22Rv1 (cell line): Measurements from ENCODE around the gene KRTAP1-5.
"Not testable (repeated sequence)": the region's sequence is repeated elsewhere in the genome, so short reads cannot be mapped to it uniquely, and the experiment has no call there.

Experiments used
- H3K27ac ChIP-seq: fragments of 450-650 bp; 2 replicates; pipeline ENCODE4 v1.5.1; 2017
- ZFX ChIP-seq: fragments of 450-650 bp; IDR thresholded peaks from 2 replicates; pipeline ENCODE4 v1.6.1; 2017; ENCODE audit warnings: antibody characterized with exemption, borderline replicate concordance
- TF ChIP-seq, protein P1 (sequence below): fragments of 450-650 bp; IDR thresholded peaks from 2 replicates; pipeline ENCODE4 v1.5.1; 2017; ENCODE audit warnings: mild to moderate bottlenecking

Gene KRTAP1-5

DNA sequence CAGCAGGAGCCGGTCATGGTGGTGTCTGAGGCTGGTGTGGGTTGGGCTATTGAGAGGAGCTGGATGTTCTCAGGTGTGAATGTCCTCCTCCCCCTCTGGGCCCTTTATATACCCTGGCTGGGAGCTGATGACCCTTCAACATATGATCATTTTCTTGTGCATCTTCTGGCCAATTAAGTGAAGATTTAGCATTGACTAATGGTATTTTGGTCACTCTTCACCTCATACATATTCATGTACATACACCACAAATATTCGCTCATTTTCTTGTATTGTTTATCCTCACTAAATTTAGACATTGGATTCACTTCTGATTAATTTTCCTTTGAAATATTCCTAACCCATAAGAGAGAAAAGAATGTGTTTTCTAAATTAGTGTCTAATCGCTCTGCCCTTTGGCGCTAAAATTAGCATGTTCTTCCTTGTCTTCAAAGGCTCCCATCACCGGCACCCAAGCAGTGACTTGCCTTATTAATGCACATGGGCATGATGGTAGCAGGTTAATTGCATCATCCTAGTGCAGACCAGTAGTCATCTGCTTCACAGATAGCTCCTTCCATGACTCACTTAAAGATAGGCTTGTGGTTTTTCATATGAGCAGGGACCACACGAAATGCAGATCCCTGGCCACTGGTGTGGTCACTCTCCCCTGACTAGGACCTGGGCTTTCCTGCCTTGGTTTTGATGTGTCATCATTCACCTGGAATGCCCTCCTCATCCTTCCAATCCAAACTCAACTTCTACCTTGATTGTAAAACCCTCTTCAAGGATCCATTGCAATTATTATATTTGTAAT lies 39.0 kb upstream of the KRTAP1-5 start, which contains the start of gene KRTAP2-4:
Gene KRTAP2-4 (minus strand): TSS at position 51 of the 796 bp plus-strand sequence. CDS start 34 bp downstream, at position 17.
- no peak for TF ChIP-seq ZFX
- TF ChIP-seq, protein P1, sequence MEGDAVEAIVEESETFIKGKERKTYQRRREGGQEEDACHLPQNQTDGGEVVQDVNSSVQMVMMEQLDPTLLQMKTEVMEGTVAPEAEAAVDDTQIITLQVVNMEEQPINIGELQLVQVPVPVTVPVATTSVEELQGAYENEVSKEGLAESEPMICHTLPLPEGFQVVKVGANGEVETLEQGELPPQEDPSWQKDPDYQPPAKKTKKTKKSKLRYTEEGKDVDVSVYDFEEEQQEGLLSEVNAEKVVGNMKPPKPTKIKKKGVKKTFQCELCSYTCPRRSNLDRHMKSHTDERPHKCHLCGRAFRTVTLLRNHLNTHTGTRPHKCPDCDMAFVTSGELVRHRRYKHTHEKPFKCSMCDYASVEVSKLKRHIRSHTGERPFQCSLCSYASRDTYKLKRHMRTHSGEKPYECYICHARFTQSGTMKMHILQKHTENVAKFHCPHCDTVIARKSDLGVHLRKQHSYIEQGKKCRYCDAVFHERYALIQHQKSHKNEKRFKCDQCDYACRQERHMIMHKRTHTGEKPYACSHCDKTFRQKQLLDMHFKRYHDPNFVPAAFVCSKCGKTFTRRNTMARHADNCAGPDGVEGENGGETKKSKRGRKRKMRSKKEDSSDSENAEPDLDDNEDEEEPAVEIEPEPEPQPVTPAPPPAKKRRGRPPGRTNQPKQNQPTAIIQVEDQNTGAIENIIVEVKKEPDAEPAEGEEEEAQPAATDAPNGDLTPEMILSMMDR: no peak
- no peak within 1 kb of the TSS for H3K27ac ChIP-seq

DNA sequence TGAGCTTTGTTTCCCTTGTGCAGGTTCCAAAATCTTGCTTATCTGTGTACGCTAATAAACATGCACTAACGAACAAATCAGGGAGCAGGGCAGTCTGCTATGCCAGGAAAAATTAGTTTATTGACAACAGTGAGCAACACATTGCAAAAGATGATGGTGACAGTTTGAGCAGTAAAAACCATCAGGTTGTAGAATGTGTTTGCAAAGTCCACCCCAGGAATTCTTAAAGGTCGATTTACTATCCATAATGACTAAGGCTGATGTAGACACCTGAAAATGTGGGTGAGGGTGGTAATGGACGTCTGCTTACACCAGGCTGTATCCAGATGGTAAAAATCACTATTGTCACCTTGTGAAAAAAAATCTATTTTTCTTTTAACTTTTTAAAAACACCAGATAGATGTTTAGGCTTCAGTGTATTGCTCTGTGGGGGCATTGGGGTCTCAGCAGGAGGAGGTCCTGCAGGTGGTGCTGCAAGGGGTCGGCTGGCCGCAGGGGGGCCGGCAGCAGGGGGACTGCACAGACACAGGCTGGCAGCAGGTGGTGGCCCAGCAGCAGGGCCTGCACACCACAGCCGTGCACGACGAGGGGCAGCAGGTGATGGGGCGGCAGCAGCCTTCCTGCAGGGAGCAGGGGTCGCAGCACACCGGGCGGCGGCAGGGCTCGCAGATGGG lies 38.1 kb upstream of the KRTAP1-5 start:
- H3K27ac ChIP-seq: not testable (repeated sequence)

DNA sequence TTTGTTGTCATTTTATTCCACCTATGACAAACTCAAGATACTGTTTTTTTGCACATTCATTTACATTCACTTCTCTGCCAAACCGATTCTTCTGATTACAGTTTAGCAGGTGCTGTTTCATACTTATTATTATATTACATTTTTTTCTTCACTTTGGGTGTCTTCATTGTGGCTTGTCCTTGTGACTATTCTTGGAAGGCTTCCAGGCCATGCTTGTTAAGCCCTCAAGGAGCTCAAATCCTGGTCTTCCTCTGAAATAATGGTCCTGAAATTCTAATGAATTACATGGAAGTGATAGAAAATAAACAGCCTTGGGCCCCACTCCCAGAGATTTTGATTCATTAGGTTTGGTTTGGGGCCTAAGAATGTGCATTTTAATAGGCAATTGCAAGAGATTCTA lies 37.3 kb upstream of the KRTAP1-5 start:
- H3K27ac ChIP-seq: no peak overlapping the region
- TF ChIP-seq, protein P1: no peak
- TF ChIP-seq ZFX: no peak

DNA sequence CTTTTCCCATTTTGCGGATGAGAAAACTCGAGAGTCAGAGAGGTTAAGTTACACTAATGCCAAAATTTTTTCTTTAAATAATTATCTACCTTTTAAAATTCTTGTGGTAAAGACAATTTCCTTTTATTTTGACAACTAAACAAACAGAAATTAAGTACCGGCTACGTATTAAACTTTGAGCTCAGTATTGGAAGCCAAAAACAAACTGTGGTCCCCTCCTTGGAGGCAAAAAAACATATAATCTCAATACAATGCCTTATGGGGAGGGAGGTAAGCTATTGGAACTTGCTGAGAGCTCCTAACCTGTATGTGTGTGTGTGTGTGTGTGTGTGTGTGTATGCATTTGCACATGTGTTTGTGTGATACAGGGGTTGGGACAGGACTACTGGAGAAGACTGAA lies 36.4 kb upstream of the KRTAP1-5 start:
- TF ChIP-seq, protein P1: no peak
- no peak for TF ChIP-seq ZFX
- H3K27ac ChIP-seq: no peak overlapping the region

DNA sequence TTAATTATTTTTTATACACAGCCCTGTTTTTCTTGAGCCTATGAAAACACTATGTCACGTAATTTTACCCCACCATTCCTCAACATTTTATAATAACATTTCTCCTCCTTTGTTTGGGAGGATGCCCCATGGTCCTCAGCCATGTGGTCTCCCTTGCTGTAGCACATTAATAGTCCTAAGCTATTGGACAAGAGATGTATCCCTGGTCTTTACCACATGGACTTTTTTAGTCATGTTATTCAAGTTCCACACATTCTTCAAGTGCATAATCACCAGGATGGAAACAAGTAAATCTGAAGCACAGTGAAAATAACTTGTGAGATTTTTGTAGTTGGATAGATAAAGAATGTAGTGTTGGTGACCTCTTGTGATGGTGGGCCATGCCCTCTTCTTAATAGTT lies 35.0 kb upstream of the KRTAP1-5 start:
- H3K27ac ChIP-seq: no peak overlapping the region
- TF ChIP-seq, protein P1: no peak
- no peak for TF ChIP-seq ZFX

DNA sequence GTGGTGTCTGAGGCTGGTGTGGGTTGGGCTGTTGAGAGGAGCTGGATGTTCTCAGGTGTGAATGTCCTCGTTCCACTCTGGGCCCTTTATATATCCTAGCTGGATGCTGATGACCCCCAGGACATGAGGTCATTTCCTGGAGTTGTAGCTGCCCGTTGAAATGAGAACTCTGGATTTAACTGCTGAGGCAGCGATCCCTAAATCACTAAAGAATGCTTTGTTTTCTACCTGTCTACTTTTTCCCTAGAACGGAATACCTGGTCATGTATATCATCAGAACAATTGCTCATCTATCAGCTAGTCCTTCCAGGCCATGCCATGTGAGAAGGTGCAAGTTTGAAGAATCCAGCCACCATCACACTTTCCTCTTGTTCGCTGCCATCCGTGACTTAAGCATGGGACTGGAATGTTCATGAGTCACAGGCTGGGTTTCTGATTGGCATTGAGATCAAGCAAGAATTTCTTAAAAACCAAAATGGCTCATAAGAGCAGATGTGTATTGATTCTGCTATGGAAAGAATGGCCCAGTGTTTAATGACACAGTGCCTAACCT lies 33.1 kb upstream of the KRTAP1-5 start, which contains the start of gene KRTAP2-3:
Gene KRTAP2-3 (minus strand): TSS at position 63 of the 553 bp plus-strand sequence. CDS start 64 bp downstream, outside the sequence.
- no peak within 1 kb of the TSS for H3K27ac ChIP-seq
- no peak for TF ChIP-seq ZFX
- TF ChIP-seq, protein P1: no peak

DNA sequence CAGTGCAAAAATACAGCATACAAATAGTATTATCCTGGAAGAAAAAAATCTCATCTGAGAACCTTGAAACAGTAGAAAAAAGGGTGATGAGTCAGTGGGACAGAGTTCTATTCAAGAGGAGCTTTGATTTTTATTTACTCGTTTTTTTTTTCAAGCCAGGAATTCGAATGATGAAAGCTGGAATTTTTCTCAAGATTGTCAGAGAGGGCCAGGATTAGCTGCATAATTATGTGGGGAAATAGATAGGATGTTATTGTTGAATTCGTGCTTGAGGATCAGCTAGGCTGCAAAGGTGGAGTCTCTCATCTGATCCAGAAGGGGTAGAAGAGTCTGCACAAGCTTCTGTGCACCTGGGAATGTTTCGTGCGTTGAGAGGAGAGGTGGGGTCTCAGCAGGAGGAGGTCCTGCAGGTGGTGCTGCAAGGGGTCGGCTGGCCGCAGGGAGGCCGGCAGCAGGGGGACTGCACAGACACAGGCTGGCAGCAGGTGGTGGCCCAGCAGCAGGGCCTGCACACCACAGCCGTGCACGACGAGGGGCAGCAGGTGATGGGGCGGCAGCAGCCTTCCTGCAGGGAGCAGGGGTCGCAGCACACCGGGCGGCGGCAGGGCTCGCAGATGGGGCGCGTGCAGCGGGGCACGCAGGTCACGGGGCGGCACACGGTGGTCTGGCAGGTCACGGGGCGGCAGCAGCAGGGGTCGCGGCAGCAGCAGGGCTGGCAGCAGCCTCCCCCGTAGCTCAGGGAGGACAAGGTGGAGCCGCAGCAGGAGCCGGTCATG lies 32.5 kb upstream of the KRTAP1-5 start:
- H3K27ac ChIP-seq: not testable (repeated sequence)

DNA sequence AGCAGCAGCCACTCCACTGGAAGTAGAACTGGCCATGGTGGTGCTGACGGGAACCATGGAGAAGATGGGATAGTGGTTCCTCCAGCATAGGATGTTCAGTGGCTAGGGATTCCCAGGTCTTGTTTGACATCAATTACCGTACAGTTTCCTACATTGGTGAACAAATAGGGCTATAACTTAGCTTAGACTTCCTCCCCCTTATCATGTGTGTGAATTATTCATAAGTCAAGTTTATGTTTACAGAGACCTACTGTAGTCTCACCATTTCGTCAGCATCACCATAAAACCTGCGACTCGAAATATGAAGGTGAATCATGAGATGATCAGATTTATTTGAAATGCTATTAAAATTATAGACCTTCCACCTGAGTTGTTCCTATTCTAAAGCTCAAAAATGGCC lies 31.7 kb upstream of the KRTAP1-5 start:
- TF ChIP-seq ZFX: no peak
- TF ChIP-seq, protein P1: no peak
- no peak overlapping the region for H3K27ac ChIP-seq
